OCI-LY3 (cell line): Measurements from ENCODE around the gene CHD9.

ENCODE experiments used
- H2AFZ ChIP-seq: fragments of 200-600, 300-600 bp; shearing (Covaris generic); 2 replicates; pipeline ENCODE4 v1.6.0; 2014; ENCODE audit warnings: antibody characterized with exemption, low read depth, low read length
- H3K27ac ChIP-seq: fragments of 200-600, 300-600 bp; sonication (generic); 2 replicates; pipeline ENCODE4 v1.5.1; 2014; ENCODE audit warnings: mild to moderate bottlenecking, low read length, moderate library complexity, mixed read lengths
- H3K27me3 ChIP-seq: fragments of 200-600, 300-600 bp; sonication (generic); 2 replicates; pipeline ENCODE4 v1.6.1; 2014; ENCODE audit warnings: low read depth, low read length, mixed read lengths
- H3K36me3 ChIP-seq: fragments of 200-600, 300-600 bp; sonication (generic); replicated peaks from 2 replicates; pipeline ENCODE3; 2014; ENCODE audit warnings: low read depth, low read length, mixed read lengths
- H3K4me1 ChIP-seq: fragments of 300-600, 200-600 bp; sonication (generic); 2 replicates; pipeline ENCODE4 v1.6.1; 2014; ENCODE audit warnings: low read length, mixed read lengths
- H3K4me2 ChIP-seq: fragments of 200-600, 300-600 bp; sonication (generic); 2 replicates; pipeline ENCODE4 v1.6.1; 2014; ENCODE audit warnings: low read length, mixed read lengths
- H3K4me3 ChIP-seq: fragments of 300-600, 200-600 bp; sonication (generic); 2 replicates; pipeline ENCODE4 v1.5.1; 2014; ENCODE audit warnings: antibody characterized with exemption, mild to moderate bottlenecking, low read length, moderate library complexity
- H3K79me2 ChIP-seq: fragments of 300-600, 200-600 bp; shearing (Covaris generic); 2 replicates; pipeline ENCODE4 v1.6.1; 2014; ENCODE audit warnings: mild to moderate bottlenecking, low read length, mixed read lengths
- H3K9ac ChIP-seq: fragments of 300-600, 200-600 bp; shearing (Covaris generic); 2 replicates; pipeline ENCODE4 v1.6.0; 2014; ENCODE audit warnings: mild to moderate bottlenecking, low read length, moderate library complexity
- H3K9me3 ChIP-seq: fragments of 200-600, 300-600 bp; shearing (Covaris generic); 2 replicates; pipeline ENCODE4 v1.6.1; 2014; ENCODE audit warnings: low read length, mixed read lengths; ENCODE audit not compliant: insufficient read depth
- H4K20me1 ChIP-seq: fragments of 200-600, 300-600 bp; sonication (generic); 2 replicates; pipeline ENCODE4 v1.6.1; 2016; ENCODE audit warnings: low read length, mixed read lengths; ENCODE audit not compliant: insufficient read depth
- CTCF ChIP-seq: fragments of 200-600, 300-600 bp; sonication (generic); IDR thresholded peaks from 2 replicates; pipeline ENCODE4 v1.5.1; 2014; ENCODE audit warnings: antibody characterized with exemption, low read length, low read depth
- EZH2phosphoT487 ChIP-seq: fragments of 200-600 bp; shearing (Covaris generic); IDR thresholded peaks from 2 replicates; pipeline ENCODE4 v1.6.1; 2018; ENCODE audit warnings: antibody characterized with exemption, mixed run types, low read depth

Gene CHD9

GRCh38 chr16:53059672-53060071 lies 4.9 kb downstream of the CHD9 start:
- H3K4me3 ChIP-seq = no peak overlapping the region
- no peaks in the 10 kb centered on the region for H4K20me1 ChIP-seq
- H3K27me3 ChIP-seq = no peaks in the 10 kb centered on the region
- peaks cover 9% of the 10 kb centered on the region for H3K36me3 ChIP-seq
- peak overlapping the region; percentile 99 for H3K27ac ChIP-seq
- no peak overlapping the region for H2AFZ ChIP-seq
- peaks cover 85% of the 10 kb centered on the region for H3K4me1 ChIP-seq
- H3K9me3 ChIP-seq = no peaks in the 10 kb centered on the region
- TF ChIP-seq EZH2phosphoT487 (no peak), CTCF (no peak)
- H3K79me2 ChIP-seq = peaks cover 79% of the 10 kb centered on the region
- H3K4me2 ChIP-seq = peak overlapping the region; percentile 69
- H3K9ac ChIP-seq = peak overlapping the region; percentile 36; the same call in 1 of the 2 replicates

GRCh38 chr16:53061256-53061655 lies 6.5 kb downstream of the CHD9 start:
- no peak overlapping the region for H2AFZ ChIP-seq
- H3K4me2 ChIP-seq = peak overlapping the region; percentile 69
- no peaks in the 10 kb centered on the region for H3K9me3 ChIP-seq
- peak overlapping the region; percentile 83 for H3K9ac ChIP-seq
- TF ChIP-seq EZH2phosphoT487 = no peak
- TF ChIP-seq CTCF = no peak
- H3K27me3 ChIP-seq = no peaks in the 10 kb centered on the region
- H3K27ac ChIP-seq = peak overlapping the region; percentile 99
- peaks cover 80% of the 10 kb centered on the region for H3K79me2 ChIP-seq
- H3K4me3 ChIP-seq = peak overlapping the region; percentile 65
- H4K20me1 ChIP-seq = no peaks in the 10 kb centered on the region
- peaks cover 95% of the 10 kb centered on the region for H3K4me1 ChIP-seq
- H3K36me3 ChIP-seq = peaks cover 9% of the 10 kb centered on the region

- Histone ChIP-seq H3K27ac (peak overlapping the region; percentile 99), H4K20me1 (no peaks in the 10 kb centered on the region), H3K4me1 (peaks cover 95% of the 10 kb centered on the region), H3K27me3 (no peaks in the 10 kb centered on the region), H3K9ac (peak overlapping the region; percentile 83), H2AFZ (no peak overlapping the region), H3K36me3 (peaks cover 12% of the 10 kb centered on the region), H3K9me3 (no peaks in the 10 kb centered on the region), H3K4me2 (peak overlapping the region; percentile 69), H3K79me2 (peaks cover 80% of the 10 kb centered on the region), H3K4me3 (peak overlapping the region; percentile 65)
- no peak for TF ChIP-seq EZH2phosphoT487
- TF ChIP-seq CTCF = peak; percentile 41
Observed at GRCh38 chr16:53061701-53062159, 6.9 kb downstream of the CHD9 start.

GRCh38 chr16:53064081-53064578 lies 9.3 kb downstream of the CHD9 start:
- TF ChIP-seq CTCF = no peak
- no peak for TF ChIP-seq EZH2phosphoT487
- H3K9ac ChIP-seq = peak overlapping the region; percentile 59
- peaks cover 77% of the 10 kb centered on the region for H3K79me2 ChIP-seq
- H3K27me3 ChIP-seq = no peaks in the 10 kb centered on the region
- H3K4me3 ChIP-seq = peak overlapping the region; percentile 39; the same call in 1 of the 2 replicates
- H2AFZ ChIP-seq = no peak overlapping the region
- H3K4me1 ChIP-seq = peaks cover 92% of the 10 kb centered on the region
- H4K20me1 ChIP-seq = no peaks in the 10 kb centered on the region
- H3K36me3 ChIP-seq = peaks cover 22% of the 10 kb centered on the region
- no peaks in the 10 kb centered on the region for H3K9me3 ChIP-seq
- peak overlapping the region; percentile 92 for H3K27ac ChIP-seq
- H3K4me2 ChIP-seq = peak overlapping the region; percentile 51
